HepG2 (cell line): ENCODE measurements around the gene CFAP97D1. TPM values are rescaled to one million over a fixed set of nuclear protein-coding genes. Genes with fewer than 3 reads are reported as not detected.

Experiments used
- ATAC-seq: fragments of 200-7000 bp; cut with Tn5 transposase; 3 replicates; pipeline ENCODE4 v1.9.1; 2020; ENCODE audit warnings: mild to moderate bottlenecking, moderate library complexity
- BruUV-seq: library from RNA; stranded (reverse); fragments of 400-500 nt; replicated peaks from 2 replicates; lab custom pipeline; 2021; lab: Mats Ljungman, UMichigan
- CTCF ChIA-PET: fragments of 300-600 bp; formaldehyde crosslinking; extraction: SDS; loops from one replicate; lab custom pipeline; 2021; ENCODE audit warnings: low total read pairs, inconsistent platforms, low intra/inter-chr PET ratio; lab: Yijun Ruan, JAX
- POLR2A ChIA-PET: fragments of 350-600 bp; sonication (Branson Sonifier 250); formaldehyde crosslinking; loops from one replicate; lab custom pipeline; 2020; ENCODE audit warnings: antibody characterized with exemption, inconsistent platforms; lab: Yijun Ruan, JAX
- DNase-seq: peaks from one replicate; pipeline ENCODE4 v3.0.0-alpha.2; 2015; ENCODE audit warnings: low spot score
- FAIRE-seq: peaks from 3 replicates; lab custom pipeline; 2011; peaks lifted over from hg19 to GRCh38; lab: Jason Lieb, UNC
- H2AFZ ChIP-seq: one replicate; pipeline ENCODE4 v1.6.1; 2011; ENCODE audit warnings: low read length, inconsistent platforms
- H3K27ac ChIP-seq: fragments of 300-600 bp; 3 replicates; pipeline ENCODE4 v1.8.0; 2011; ENCODE audit warnings: mixed run types, mild to moderate bottlenecking, mixed read lengths, low read length, inconsistent platforms; ENCODE audit not compliant: insufficient read depth; ENCODE audit errors: extremely low read length
- H3K27me3 ChIP-seq, 2 experiments: fragments of 200-600 bp in 1 of 2; 2 replicates in 1 of 2; 3 replicates in 1 of 2; pipeline versions ENCODE4 v1.6.0 to v1.8.0; 2011; ENCODE audit warnings: low read length in 2 of 2, mild to moderate bottlenecking in 2 of 2, moderate library complexity in 2 of 2, inconsistent platforms in 1 of 2; ENCODE audit not compliant: insufficient read depth in 2 of 2, control insufficient read depth in 1 of 2
- H3K36me3 ChIP-seq, 2 experiments: fragments of 200-600 bp in 1 of 2; replicated peaks in 1 of 2; 2 replicates in 1 of 2; 3 replicates in 1 of 2; pipeline versions ENCODE4 v1.5.1 to v1.8.0; 2011; ENCODE audit warnings: low read length in 2 of 2, inconsistent platforms in 1 of 2; ENCODE audit not compliant: insufficient read depth in 2 of 2, control insufficient read depth in 1 of 2
- H3K4me1 ChIP-seq: 2 replicates; pipeline ENCODE4 v1.5.1; 2012; ENCODE audit warnings: low read length, inconsistent platforms; ENCODE audit not compliant: insufficient read depth
- H3K4me2 ChIP-seq: 2 replicates; pipeline ENCODE4 v1.6.0; 2011; ENCODE audit warnings: low read depth, low read length, inconsistent platforms
- H3K4me3 ChIP-seq, 3 experiments: fragments of 200-600 bp in 1 of 3; sonication (generic), shearing (Covaris generic) in 1 of 3; replicated peaks in 1 of 3; 2 replicates each; pipeline ENCODE4 v1.5.1; 2011 to 2016; ENCODE audit warnings: low read length in 3 of 3, inconsistent platforms in 2 of 3, low read depth in 2 of 3, mild to moderate bottlenecking in 2 of 3, control low read depth in 1 of 3, mixed read lengths in 1 of 3; ENCODE audit not compliant: insufficient read depth in 1 of 3
- H3K79me2 ChIP-seq: one replicate; pipeline ENCODE4 v1.6.1; 2011; ENCODE audit warnings: low read length, inconsistent platforms; ENCODE audit not compliant: insufficient read depth
- H3K9ac ChIP-seq: 2 replicates; pipeline ENCODE4 v1.6.0; 2011; ENCODE audit warnings: mild to moderate bottlenecking, low read depth, low read length, inconsistent platforms; ENCODE audit not compliant: insufficient read depth
- H3K9me3 ChIP-seq: 2 replicates; pipeline ENCODE4 v1.5.1; 2012; ENCODE audit warnings: mild to moderate bottlenecking, low read length
- H4K20me1 ChIP-seq: 2 replicates; pipeline ENCODE4 v1.6.0; 2011; ENCODE audit warnings: inconsistent platforms, mild to moderate bottlenecking, low read length, moderate library complexity; ENCODE audit not compliant: insufficient read depth
- PHB2 ChIP-seq: fragments of 450-650 bp; IDR thresholded peaks from 2 replicates; pipeline ENCODE4 v1.6.1; 2018; ENCODE audit not compliant: partially characterized antibody
- PHF8 ChIP-seq: sonication (generic); formaldehyde crosslinking; IDR thresholded peaks from 2 replicates; pipeline ENCODE4 v1.5.0; 2020; ENCODE audit warnings: missing genetic modification reagents
- ZBTB40 ChIP-seq, 2 experiments: fragments of 450-650 bp in 1 of 2; sonication (generic) in 1 of 2; formaldehyde crosslinking in 1 of 2; IDR thresholded peaks; 2 replicates each; pipeline versions ENCODE4 v1.6.1 to v1.8.0; 2016 to 2022; ENCODE audit warnings: antibody characterized with exemption in 1 of 2, mild to moderate bottlenecking in 1 of 2, missing genetic modification reagents in 1 of 2
- ZBTB7A ChIP-seq: sonication (generic); formaldehyde crosslinking; IDR thresholded peaks from 2 replicates; pipeline ENCODE4 v1.8.0; 2022; ENCODE audit warnings: mild to moderate bottlenecking, missing genetic modification reagents
- ZKSCAN5 ChIP-seq: sonication (generic); formaldehyde crosslinking; IDR thresholded peaks from 2 replicates; pipeline ENCODE4 v1.5.1; 2020; ENCODE audit warnings: mild to moderate bottlenecking, missing genetic modification reagents
- ZNF772 ChIP-seq: sonication (generic); formaldehyde crosslinking; IDR thresholded peaks from 2 replicates; pipeline ENCODE4 v1.5.0; 2020; ENCODE audit warnings: mild to moderate bottlenecking, missing genetic modification reagents
- ZNF777 ChIP-seq: sonication (generic); formaldehyde crosslinking; IDR thresholded peaks from 2 replicates; pipeline ENCODE4 v1.4.0; 2020; ENCODE audit warnings: missing genetic modification reagents
- ZSCAN12 ChIP-seq: sonication (generic); formaldehyde crosslinking; IDR thresholded peaks from 2 replicates; pipeline ENCODE4 v1.9.0; 2021; ENCODE audit warnings: mild to moderate bottlenecking, missing genetic modification reagents
- ZSCAN22 ChIP-seq: sonication (generic); formaldehyde crosslinking; IDR thresholded peaks from 2 replicates; pipeline ENCODE4 v1.4.0; 2020; ENCODE audit warnings: mild to moderate bottlenecking, missing genetic modification reagents
- WGBS: methylation state at CpG from one replicate; pipeline ENCODE4 v1.1.6; 2017; ENCODE audit warnings: low lambda C conversion rate; 5-methylcytosine and 5-hydroxymethylcytosine counted together
- in situ Hi-C: cut with HindIII; loops from 2 replicates; pipeline ENCODE4 v1.10.0; 2017; ENCODE audit warnings: low pct_unique_long_range_greater_than_20kb; ENCODE audit not compliant: extremely low pct_ligation_motif_present
- intact Hi-C: fragments of 100-400 bp; cut with micrococcal nuclease; formaldehyde crosslinking; loops from one replicate; pipeline ENCODE4 v1.10.0; 2022; ENCODE audit not compliant: unreplicated experiment
- polyA plus RNA-seq, 8 experiments: library from polyadenylated mRNA; depleted of rRNA in 3 of 8; stranded (reverse) in 7 of 8; unstranded in 1 of 8; fragments of >200 nt; fragmentation: Illumina TruSeq in 4 of 8; extraction: Trizol in 4 of 8; gene quantifications; 2 replicates each; pipeline versions ENCODE4 v1.2.1 to v1.2.3, GENCODE V29; 2011 to 2016; ENCODE audit warnings: low read depth in 4 of 8, missing spikeins in 1 of 8, mixed read lengths in 1 of 8; ENCODE audit not compliant: insufficient read depth in 1 of 8
- total RNA-seq, 5 experiments: library from RNA; depleted of rRNA; stranded (reverse); fragments of >200 nt; fragmentation: Illumina TruSeq; extraction: Trizol; gene quantifications; 2 replicates each; pipeline ENCODE4 v1.2.3, GENCODE V29; 2016; ENCODE audit warnings: low read depth in 1 of 5
- TF ChIP-seq, protein P1 (sequence below): sonication (generic); formaldehyde crosslinking; IDR thresholded peaks from 2 replicates; pipeline ENCODE4 v1.8.1; 2023; ENCODE audit warnings: mild to moderate bottlenecking, missing genetic modification reagents, borderline replicate concordance

The CFAP97D1 gene
- total and polyA plus RNA-seq, 2 of the 13 experiments (the other 11 are each of a cell fraction or from before 2014, with no cell fraction given), result 0.02 TPM; not detected in 1

DNA sequence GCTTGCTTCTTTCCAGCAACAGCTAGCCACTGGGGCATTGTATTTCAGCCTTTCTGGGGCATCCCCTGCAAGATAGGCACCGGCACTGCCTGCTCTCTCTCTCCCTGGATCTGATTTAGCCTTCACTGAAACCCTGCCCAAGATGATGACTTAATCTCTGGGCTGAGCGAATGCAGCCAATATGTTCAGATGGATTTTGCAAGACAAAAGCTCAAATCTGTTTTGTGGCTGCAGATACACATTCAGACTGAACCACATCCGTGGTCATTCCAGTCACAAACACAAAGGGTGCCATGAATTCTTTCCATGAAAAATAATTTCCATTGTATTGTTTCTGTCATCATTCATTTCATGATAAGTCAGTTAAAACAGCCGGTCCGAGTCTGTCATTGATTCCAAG, 45.9 kb upstream of the CFAP97D1 start:
- Histone ChIP-seq H3K9ac (no peak overlapping the region), H3K79me2 (no peaks in the 10 kb centered on the region), H3K36me3 (no peaks in the 10 kb centered on the region), H3K27me3 (peaks cover 0 to 11% of the 10 kb centered on the region in 2 experiments; a peak in 2 of 5 replicates), H2AFZ (no peak overlapping the region), H3K27ac (no peak overlapping the region), H3K4me2 (no peak overlapping the region)
- POLR2A ChIA-PET, result no interaction called here
- ATAC-seq (no peak), FAIRE-seq (no peak)
- intact Hi-C loops, result no loop called here
- BruUV-seq, result no TSS peak
- 31% methylated on average over 5 of the region's 5 CpGs for WGBS
- no peak for TF ChIP-seq PHB2
- TF ChIP-seq, all 625 proteins: peak for 0
- no peak for DNase-seq
- no peaks in the 10 kb centered on the region for H3K4me1 ChIP-seq
- CTCF ChIA-PET, result no interaction called here
- no peaks in the 10 kb centered on the region for H3K9me3 ChIP-seq
- no peaks in the 10 kb centered on the region for H4K20me1 ChIP-seq
- in situ Hi-C loops, result no loop called here
- H3K4me3 ChIP-seq, result no peak overlapping the region

- peaks cover 2 to 26% of the 10 kb centered on the region in 2 experiments; a peak in 3 of 5 replicates for H3K27me3 ChIP-seq
- BruUV-seq, result no TSS peak
- no peaks in the 10 kb centered on the region for H3K36me3 ChIP-seq
- no peaks in the 10 kb centered on the region for H4K20me1 ChIP-seq
- no peak overlapping the region for H3K4me3 ChIP-seq
- no peak overlapping the region for H3K9ac ChIP-seq
- H3K4me1 ChIP-seq, result no peaks in the 10 kb centered on the region
- H3K79me2 ChIP-seq, result no peaks in the 10 kb centered on the region
- no peak overlapping the region for H3K27ac ChIP-seq
- intact Hi-C loops, result no loop called here
- H3K4me2 ChIP-seq, result no peak overlapping the region
- DNase-seq (no peak), FAIRE-seq (no peak), ATAC-seq (no peak)
- in situ Hi-C loops, result no loop called here
- H2AFZ ChIP-seq, result no peak overlapping the region
- WGBS, result 74% methylated on average over 2 of the region's 2 CpGs
- CTCF ChIA-PET, result no interaction called here
- POLR2A ChIA-PET, result interaction anchor here (0.8 kb wide), 1 partner anchor 36 kb away, joined by 3 read pairs; no protein-coding TSS in a partner anchor
- H3K9me3 ChIP-seq, result no peaks in the 10 kb centered on the region
- no peak for TF ChIP-seq ZSCAN22 (CRISPR knock-in tag)
- no peak for TF ChIP-seq ZNF772 (CRISPR knock-in tag)
- no peak for TF ChIP-seq ZSCAN12 (CRISPR knock-in tag)
- no peak for TF ChIP-seq ZKSCAN5 (CRISPR knock-in tag)
- TF ChIP-seq ZBTB7A (CRISPR knock-in tag), result no peak
- TF ChIP-seq ZNF777 (CRISPR knock-in tag), result no peak
- TF ChIP-seq, protein P1, sequence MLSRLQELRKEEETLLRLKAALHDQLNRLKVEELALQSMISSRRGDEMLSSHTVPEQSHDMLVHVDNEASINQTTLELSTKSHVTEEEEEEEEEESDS (CRISPR knock-in tag), result no peak
- TF ChIP-seq ZBTB40 (IDR thresholded peaks at IDR 0.05), result no peak
- no peak for TF ChIP-seq ZBTB40 (CRISPR knock-in tag; IDR thresholded peaks at IDR 0.05)
- no peak for TF ChIP-seq PHF8 (CRISPR knock-in tag)
Observed at GRCh38 chr17:43736389-43736788, 43.8 kb upstream of the CFAP97D1 start.
